Raji (cell line): Measurements from ENCODE around the gene UGT2B7.

Source experiments
- POLR2A ChIP-seq: IDR thresholded peaks from 2 replicates; pipeline ENCODE4 v1.6.1; 2011; ENCODE audit warnings: low read depth, low read length, control low read depth; ENCODE audit not compliant: insufficient read depth

Gene UGT2B7

DNA sequence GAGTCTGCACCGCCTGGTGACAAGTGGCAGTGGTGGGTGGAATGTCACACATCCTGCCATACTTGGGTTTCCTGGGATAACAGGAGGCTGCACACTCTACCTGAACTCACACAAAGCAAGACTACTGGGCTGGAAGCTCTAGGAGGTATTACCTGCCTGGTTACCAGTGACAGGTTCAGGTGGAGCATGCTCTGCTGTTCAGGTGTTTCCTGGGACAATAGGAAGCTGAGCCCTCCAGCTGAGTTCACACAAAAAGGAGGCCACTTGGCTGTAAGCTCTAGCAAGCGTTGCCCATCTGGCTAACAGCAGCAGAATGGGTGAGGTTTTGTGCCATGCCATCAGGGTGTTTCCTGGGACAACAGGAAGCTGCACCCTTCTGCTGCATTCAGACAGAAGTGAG is 17.4 kb upstream of the UGT2B7 start:
- no peak for TF ChIP-seq POLR2A

DNA sequence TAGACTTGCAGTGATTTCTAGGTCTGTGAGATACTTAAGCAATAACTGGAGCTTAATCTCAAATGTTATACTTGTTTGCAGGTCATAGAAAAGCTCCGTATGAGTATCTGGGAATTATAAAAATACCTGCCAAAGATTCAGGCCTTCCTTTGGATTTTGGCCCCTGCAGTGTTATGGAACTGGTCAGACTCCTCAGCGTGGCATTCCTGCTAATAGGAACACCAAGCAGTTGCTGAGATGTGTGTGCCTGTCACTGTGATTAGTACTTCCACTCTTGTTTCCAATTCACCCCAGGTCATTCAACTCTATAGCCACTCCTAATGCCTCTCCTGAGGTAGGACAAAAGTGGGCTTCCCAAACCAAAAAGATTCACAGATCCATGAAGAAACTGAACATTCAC is 7.8 kb upstream of the UGT2B7 start:
- TF ChIP-seq POLR2A, result no peak

DNA sequence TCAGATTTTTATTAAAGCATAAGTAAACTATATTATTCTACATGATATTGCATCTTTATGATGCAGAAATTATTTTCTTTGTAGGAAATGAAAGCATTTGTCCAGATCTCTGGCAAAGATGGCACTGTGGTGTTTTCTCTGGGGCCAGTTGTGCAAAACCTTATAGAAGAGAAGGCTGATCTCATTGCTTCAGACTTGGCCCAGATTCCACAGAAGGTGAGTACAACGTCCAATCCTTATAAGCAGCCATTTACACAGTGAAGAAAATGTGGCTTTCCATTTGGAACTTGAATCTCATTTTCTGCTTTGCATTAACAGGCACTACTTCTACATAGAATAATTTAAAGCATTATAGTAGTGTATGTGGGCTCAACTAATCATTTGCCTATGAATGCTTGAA is 6.9 kb upstream of the UGT2B7 start:
- no peak for TF ChIP-seq POLR2A

DNA sequence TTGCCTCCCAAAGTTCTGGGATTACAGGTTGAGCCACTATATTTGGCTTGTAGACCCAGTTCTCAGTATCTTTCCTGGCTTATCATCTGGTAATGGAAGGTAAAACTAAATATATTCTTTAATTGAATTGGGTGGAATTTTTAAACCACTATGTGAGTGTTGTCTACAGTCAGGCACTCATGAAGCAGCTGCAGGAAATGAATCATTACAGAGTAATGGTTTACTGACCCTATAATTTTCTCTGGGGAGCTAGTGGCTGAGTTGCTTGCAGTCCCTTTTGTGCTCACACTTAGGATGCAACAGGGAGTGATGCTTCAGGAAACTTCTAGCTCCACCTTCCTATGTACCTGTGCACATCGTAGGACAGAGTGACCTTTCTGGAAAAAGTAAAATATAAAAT is 4.1 kb upstream of the UGT2B7 start:
- TF ChIP-seq POLR2A, result no peak

DNA sequence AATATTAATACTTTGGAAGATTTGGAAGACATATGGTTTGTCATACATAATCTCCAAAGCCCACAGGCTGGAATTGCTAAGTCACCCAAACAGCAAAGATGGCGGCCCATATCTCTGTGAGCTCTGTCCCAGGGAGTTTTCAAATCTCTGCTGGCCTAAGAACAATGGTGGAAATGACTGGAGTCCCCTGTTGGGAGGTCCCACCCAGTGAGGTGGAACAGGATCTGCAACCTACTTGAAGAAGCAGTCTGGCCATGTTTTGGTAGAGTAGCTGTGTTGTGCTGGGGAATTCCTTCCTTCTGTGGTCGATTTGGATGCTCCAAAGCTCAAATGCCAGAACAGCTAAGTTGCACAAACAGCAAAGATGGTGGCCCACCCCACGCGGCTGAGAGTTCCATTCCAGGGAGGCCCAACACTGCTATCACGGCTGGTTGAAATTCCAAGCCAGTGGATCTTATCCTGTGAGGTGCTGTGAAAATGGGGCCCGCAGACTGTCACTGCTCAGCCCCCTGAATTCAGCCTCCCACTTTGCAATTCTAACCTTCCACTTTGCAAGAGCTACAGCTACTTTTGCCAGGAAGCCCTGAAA is 3.2 kb upstream of the UGT2B7 start:
- no peak for TF ChIP-seq POLR2A

DNA sequence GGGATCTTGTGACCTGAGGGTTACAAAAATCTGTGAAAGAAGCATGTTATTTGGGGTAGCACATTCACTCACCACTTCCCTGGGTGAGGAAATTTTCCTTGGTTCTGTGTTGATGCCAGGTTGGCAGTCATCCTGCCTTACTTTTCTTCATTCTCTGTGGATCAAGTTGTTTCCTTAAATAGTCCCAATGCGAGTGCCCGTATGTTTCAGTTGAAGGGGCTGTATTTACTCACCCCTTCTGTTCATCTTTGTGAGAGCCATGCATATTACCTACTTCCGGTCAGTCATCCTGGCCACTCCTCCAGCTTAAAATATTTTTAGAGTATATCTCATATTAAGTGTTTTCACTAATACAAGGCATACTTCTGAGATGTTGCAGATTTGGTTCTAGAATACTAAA is 2.6 kb upstream of the UGT2B7 start:
- no peak for TF ChIP-seq POLR2A

GRCh38 chr4:69095301-69095731 is 958 bp upstream of the UGT2B7 start:
- TF ChIP-seq POLR2A, result no peak

DNA sequence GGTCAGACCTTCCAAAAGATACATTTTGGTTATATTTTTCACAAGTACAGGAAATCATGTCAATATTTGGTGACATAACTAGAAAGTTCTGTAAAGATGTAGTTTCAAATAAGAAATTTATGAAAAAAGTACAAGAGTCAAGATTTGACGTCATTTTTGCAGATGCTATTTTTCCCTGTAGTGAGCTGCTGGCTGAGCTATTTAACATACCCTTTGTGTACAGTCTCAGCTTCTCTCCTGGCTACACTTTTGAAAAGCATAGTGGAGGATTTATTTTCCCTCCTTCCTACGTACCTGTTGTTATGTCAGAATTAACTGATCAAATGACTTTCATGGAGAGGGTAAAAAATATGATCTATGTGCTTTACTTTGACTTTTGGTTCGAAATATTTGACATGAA is 536 bp downstream of the UGT2B7 start:
- no peak for TF ChIP-seq POLR2A

- no peak for TF ChIP-seq POLR2A
Measured at GRCh38 chr4:69098470-69098869, 2.2 kb downstream of the UGT2B7 start.

DNA sequence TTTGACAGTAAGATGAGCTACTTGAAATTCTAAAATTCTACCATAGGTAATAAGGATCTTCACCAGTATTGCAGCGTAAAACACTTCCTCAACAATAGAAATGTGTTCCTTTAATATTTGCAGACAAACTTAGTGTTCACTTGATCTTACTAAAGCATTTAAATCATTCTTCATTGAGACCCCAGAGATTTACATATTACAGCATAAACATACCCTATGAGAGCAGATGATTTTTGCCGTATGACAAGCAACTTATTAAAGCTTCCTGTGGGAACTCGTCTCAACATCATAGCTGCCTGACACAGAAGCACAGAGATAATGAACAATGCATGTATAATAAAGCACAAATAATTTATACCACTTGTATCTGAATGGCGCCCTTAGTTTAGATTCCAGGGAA is 3.6 kb downstream of the UGT2B7 start:
- TF ChIP-seq POLR2A, result no peak

GRCh38 chr4:69104719-69105275 is 8.5 kb downstream of the UGT2B7 start:
- no peak for TF ChIP-seq POLR2A

GRCh38 chr4:69115851-69116213 is 19.6 kb downstream of the UGT2B7 start:
- no peak for TF ChIP-seq POLR2A

- TF ChIP-seq POLR2A, result no peak
Measured at GRCh38 chr4:69116645-69117321, 20.5 kb downstream of the UGT2B7 start.

DNA sequence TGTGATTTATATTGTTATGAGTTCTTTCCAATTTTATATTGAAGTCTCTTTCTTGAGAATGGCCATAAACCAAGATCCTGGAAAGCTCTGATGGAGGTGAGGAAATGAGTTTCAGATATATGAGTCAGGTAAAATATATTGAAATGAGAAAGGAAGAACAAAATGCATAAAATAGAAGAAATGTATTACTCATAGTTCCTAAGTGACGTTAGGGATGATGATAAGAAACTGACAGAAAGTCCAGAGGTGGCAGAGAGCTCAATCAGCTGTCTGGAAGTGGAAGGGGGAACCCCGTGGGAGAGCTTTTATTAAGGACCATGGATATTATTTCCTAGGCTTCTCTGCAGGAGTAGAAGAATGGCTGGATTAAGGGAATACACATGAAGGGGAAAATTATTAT is 24.6 kb downstream of the UGT2B7 start:
- no peak for TF ChIP-seq POLR2A

DNA sequence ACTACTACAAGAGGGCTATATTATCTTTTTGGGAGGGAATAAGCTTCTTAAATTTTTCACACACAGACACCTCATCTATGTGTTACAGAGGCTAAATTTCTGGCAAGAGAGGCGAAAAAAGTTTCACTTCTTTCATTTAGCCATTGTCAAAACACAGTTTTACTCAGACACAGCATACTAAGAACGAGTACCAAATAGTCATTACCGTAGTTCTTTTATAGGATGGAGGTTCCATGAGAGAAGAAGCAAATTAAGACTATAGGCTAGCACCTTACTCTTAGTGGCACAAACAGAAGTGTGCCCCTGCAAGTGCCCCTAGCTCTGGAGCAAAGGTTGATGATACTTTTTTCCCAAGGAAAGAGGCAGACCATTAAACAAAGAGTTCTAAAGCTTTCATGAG is 26.2 kb downstream of the UGT2B7 start:
- no peak for TF ChIP-seq POLR2A

- TF ChIP-seq POLR2A, result no peak
Measured at GRCh38 chr4:69124941-69125340, 28.7 kb downstream of the UGT2B7 start.

DNA sequence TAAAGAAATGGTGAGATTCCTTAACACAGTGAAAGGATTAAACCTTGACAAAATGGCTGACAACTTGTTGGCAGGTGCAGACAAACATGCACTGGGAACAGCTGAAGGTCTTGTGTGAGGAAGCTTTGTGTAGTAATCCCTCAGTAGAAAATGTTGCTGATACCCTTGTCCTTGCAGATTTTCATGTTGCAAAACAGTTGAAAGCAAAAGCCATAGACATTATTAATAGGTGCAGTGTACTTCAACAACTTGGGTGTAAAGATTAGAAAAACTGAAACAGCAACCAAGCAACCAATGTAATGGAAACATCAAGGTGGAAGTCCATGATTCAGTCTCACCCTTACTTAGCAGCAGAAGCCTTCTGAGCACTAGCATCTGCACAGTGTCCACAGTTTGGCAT is 29.8 kb downstream of the UGT2B7 start:
- TF ChIP-seq POLR2A, result no peak
